ENCODE measurements around the gene CLK3.
"Not testable (repeated sequence)": the region's sequence is repeated elsewhere in the genome, so short reads cannot be mapped to it uniquely, and the experiment has no call there.

The CLK3 gene

DNA sequence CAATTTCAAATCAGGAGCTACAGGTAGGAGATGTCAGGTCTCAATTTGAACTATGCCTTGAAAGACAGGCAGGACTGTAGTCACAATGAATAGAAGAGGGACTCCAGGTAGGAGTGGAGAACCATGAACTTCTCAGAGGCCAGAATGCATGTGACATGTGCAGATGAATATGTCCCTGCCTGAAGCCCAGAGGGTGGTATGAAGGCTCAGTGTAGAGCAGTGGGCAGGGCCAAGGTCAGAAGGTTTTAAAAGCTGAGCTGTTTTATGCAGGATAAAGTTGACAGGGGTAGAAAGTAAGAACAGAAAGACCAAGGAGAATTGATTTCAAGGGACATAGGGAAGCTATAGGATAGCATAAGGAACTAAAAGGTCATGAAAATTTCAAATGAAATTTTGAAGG is 30.8 kb downstream of the CLK3 start:
- DNase-seq = no peak

DNA sequence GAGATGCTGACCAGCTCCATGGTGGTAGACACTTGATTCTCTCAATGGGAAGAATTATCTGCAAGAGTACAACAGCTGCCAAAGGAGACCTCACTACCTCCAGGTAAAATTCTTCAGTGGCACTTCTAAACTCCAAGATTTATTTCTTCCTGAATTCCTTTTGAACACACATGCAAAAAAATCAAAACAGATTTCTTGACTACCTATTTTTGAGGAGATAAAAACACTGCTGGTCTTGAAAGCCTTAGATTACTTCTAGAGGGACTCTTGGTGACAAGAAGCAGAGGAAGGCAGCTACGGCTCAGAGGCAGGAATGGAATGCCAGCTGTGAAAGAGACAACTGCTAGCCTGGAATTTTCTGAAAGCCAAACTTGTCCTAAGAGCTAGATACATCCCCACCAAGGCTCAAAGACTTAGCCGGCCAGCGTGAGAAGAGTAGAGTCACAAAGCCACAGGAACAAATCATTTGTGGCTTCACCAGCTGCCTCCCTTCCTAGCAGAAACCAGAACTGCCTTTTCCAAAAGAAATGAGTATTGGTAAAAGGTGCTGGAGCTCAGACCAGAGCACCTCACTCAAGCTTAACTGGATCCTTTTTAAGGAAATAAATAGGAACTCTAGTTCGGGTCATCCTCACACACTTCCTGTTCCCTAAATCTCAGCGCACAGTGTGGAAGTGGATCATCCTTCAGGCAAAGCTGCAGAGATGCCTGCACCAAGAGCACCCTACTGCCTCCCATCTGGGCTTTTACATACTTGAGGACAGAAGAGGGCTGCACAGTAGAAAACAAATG is 32.6 kb downstream of the CLK3 start:
- DNase-seq = no peak

DNA sequence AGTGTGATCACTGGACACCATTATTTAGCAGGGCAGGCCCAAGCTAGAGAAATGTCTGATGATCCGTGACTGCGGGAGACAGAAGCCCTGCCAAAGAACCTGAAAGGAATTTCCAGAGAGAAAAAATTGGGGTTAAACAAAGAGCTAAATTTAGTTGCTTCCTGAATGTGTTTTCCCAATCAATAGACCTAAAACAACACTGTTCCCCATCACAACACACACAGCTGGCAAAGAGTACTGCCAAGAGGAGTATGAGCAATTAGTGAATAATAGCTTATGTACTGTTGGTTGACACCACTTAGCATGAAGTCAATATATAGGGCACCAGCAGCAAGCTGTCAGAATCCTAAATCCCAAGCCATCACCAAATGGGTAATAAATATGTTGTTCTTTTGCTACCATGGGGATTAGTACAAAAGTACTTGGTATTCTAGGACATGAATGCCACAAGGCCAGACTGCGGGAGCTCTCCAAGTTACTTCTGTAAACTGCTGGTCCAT is 35.7 kb downstream of the CLK3 start:
- no peak for DNase-seq

DNA sequence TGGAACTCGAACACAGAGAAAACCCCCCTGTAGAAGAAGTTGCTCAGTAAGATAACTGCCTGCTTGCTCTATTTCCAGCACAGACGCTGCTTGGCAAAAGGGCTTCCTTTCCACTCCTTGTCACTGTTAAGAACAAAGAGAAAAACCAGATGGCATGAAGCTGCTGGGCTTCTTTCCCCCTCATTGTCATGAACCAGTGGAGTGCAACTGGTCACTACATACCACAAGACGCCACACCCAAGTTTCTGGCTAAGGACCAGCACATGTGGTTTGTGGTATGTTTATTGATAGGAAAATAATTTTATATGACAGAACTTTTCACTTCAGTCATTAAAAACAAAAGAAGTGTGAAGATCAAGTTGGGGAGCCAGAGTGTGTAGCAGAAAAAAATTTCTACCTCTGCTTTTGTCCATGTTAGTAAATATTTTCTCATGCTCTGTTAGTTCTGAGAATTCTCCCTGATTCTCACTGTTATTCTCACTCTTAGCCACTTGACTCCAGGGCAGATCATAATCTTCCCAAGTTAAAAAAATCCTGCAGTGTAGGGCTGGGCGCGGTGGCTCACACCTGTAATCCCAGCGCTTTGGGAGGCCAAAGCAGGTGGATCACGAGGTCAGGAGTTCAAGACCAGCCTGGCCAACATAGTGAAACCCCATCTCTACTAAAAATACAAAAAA is 37.9 kb downstream of the CLK3 start:
- DNase-seq = no peak

DNA sequence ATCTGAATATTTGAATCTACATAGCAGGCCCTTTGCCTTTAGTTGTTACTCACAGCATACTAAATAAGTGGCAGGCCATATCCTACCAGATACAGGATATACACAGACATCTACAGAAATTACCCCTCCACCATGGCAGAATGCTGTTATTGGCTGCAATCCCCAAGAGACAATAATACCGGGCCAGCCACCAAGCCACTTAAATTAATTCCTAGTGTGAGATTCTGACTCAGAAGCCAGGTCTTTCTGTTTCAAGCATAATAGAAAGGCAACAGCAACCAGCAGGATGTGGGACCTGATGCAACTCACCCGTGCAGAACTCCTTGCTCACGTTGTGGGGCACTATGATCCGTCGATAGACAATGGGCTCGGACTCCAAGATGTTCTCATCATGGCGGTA is 39.8 kb downstream of the CLK3 start:
- no peak for DNase-seq

DNA sequence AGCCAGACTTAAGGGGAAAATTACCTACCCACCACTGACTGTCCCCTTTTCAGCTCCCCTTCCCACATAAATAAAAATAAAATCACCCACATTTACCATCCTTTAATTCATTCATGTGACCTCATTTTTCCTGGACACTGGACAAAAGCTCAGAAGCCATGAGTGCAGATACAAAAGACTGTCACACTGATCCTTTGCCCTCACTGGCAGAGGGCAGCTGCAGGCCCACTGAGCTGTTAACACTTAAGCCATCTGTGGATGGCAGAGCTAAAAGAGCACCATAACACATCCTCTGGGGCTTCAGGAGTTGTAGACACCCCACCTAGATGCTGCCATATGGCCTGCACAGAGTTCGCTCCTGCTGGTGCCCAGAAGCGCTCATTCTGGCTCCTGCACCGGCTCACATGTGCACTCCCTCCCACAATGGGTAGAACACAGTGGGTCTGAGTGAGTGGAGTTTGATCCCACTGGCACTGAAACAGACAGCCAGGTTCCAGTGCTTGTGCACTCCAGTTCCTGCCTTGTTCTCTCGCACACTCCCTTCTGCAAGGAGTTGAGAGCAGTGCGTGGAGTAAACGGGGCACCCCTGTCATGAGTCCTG is 41.4 kb downstream of the CLK3 start:
- DNase-seq = no peak

DNA sequence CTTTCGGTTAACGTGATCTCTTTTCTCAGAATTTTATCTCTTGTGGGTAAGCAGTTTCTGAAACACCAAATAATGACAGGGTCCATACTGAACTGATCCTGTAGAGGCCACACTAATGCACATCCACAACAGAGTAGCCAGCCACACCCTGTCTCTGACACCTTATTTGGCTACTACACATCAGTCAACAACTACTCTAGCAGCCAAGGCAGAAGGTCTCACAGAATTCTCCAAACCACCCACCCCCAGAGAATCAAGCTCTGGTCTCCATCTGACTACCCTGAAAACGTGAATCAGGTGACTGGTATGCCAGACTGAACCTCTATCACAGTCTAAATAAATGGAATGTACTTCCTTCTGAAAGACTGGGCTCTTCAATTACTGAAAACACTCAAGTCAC is 42.2 kb downstream of the CLK3 start:
- no peak for DNase-seq

DNA sequence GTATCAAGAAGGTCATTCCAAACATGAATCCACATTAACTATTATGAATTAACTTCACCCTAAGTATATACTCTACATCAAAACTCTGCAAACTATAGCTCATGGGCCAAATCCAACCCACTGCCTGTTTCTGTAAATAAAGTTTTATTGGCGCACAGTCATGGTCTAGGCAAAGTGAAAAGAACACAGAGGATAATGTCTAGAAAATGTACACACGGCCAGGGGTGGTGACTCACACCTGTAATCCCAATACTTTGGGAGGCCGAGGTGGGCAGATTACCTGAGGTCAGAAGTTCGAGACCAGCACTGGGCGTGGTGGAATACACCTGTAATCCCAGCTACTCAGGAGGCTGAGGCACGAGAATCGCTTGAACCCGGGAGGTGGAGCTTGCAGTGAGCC is 45.6 kb downstream of the CLK3 start:
- DNase-seq = not testable (repeated sequence)

DNA sequence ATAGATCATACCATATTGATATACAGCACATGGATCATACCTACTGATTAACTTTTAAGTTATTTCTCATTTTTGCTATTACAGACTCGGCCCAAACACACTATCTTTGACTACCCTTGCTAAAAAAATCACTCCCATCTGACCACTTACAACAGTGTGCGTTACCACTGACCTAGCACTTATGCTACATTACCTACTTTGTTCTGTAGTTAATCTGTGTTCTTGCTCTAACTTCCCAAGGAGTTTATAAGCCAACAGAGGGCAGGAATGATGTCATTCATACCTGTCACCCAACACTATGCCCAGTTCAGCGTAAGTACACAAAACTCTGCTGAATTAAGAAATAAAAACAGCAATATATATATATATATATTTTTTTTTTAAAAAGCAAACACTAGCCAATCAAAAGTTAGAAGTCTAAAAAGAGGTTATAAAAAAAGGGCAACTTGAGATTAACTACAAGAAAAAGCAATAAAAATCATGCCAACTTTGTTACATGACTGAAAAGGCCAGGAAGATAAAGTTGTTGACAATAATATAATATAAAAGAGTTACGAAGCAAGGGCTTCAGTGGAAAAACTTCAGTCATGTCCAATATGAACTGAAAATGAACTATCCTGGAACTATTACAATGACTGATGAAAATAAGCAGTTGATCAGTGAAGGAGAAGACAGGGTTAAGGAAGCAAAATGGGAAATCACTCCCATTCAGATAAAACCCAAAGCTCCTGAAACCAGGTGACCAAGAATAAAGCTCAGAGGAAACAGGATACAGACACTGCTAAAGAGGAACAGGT is 46.6 kb downstream of the CLK3 start:
- no peak for DNase-seq

DNA sequence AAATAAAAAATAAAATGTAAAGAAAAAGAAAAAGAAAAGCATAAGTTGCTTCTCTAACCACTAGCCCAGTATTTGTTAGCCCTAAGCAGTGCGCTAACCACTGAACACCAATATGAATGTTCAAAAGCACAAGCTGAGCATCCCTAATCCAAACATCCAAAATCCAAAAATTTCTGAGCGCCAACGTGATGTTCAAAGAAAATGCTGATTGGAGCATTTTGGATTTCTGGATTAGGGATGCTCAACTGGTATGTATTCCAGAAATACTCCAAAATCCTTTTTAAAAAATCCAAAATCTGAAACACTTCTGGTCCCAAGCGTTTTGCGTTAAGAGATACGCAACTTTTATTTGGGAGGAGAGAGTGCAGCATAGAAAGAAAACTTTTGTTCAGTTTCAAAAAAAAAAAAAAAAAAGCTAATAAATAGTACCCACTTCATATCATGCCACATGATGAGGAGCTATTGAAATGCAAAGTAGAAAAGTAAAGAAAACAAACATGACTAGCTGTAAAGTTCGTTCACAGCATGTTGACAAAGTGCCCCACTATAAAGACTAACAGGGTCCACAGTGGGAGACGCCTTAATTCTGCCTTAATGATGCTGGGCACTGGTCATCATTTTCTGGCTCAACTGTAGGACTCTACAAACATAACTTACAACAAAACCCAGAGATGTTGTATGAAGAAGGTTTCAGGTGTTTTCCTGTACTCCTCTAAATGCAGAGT is 47.8 kb downstream of the CLK3 start:
- no peak for DNase-seq

DNA sequence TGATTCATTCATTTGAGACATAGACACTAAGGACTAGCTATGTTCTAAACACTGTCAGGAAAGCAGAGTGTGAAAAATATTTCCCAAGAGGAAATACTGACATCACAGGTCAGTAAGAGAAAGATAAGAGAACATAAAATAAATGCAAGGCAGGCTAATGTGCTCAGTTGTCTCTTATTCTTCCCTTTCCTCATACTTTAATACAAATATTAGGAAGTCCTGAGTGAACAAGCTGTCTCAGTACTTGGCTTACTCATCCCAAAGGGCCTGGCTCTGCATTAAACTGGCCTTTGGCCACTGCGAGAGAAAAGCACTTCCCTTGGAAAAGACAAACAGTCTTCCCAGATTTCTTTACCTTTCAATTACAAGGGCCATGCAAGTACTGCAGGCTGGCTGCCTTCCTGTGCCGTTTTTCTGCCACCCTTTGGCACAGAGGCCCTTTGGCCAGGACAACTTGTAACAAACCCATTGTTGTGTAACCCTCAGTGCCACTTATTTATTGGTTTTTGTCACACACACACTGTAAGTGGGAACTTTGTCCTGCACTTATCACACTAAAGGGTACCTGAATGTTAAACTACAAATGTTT is 48.5 kb downstream of the CLK3 start:
- DNase-seq = no peak

DNA sequence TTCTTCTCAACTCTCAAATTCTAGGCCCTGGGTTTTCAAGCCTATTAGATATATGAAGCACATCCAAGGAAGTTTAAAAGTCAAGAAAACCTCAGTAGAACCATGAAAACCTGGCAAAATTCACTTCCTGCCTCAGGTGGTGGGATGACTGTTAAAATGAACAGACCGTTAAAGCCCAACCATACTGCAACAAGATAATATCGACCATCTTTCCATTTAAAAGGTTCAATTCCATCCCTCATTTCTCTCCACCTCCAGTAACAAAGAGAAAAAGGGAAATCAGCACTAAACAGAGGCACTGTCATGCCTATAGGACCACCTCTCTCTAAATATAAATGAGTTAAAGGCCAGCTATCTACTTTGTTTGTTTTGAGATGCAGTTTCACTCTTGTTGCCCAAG is 49.0 kb downstream of the CLK3 start:
- DNase-seq = no peak

DNA sequence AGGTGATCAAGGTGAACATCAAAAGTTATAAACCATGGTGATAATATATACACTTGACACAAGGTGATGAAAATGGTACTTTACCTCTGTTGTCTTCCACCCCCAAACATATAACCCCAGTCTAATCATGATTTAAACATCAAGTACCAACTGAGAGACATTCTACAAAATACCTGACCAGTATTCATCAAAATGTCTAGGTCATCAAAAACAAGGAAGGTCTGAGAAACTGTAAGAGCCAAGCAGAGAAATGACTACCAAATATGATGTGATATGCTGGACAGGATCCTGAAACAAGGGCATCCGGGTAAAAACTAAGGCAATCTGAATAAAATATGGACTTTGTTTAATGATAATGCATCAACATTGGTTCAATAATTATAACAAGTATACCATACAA is 52.3 kb downstream of the CLK3 start:
- DNase-seq = no peak

DNA sequence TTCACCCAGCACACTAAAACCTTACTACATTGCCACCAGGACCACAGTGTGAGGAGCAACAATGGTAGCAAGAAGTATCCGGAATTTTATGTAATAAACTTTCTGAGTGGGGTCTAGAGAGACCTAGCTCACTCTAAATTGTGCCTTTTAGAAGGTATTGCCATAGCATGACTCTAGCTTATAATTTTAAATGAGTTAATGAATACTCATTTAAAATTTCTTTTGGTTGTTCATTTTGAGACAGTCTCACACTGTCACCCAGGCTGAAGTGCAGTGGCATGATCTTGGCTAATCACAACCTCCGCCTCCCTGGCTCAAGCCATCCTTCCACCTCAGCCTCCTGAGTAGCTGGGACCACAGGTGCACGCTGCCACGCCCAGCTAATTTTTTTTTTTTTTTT is 54.0 kb downstream of the CLK3 start:
- DNase-seq = no peak

DNA sequence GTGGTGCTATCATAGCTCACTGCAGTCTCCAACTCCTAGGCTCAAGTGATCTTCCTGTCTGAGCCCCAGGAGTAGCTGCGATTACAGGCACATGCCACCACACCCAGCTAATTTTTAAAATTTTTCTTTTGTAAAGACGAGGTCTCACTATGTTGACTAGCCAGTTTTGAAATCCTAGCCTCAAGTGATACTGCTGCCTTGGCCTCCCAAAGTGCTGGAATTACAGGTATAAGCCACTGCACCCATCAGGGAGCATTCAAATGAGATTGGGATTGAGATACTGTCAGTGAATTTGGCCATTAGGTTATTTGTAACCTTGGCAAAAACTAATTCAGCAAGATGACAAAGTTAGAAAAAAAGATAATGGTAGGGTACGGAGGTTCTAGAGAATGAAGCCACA is 58.5 kb downstream of the CLK3 start:
- DNase-seq = no peak

DNA sequence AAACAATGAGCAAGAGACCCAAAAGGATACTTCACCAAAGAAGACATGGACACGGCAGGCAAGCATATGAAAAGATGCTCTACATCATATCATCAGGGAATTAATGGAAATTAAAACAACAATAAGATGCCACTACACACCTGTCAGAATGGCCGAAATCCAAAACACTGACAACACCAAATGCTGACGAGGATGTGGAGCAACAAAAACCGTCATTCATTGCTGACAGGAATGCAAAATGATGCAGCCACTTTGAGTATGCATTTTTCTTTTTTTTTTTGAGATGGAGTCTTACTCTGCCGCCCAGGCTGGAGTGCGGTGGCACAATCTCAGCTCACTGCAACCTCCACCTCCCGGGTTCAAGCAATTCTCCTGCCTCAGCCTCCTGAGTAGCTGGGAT is 61.2 kb downstream of the CLK3 start:
- no peak for DNase-seq

Data from stimulated activated CD4-positive, alpha-beta T cell treated with anti-CD3 and anti-CD28 coated beads, Interleukin-12 subunit alpha, Interleukin-12 subunit beta, amount 100 ng/mL, for 4 hours (primary cell).